DND-41 (cell line): ENCODE results near the gene PDIA6.

Experiments used
- EZH2 ChIP-seq: IDR thresholded peaks from 3 replicates; pipeline ENCODE4 v1.6.1; 2012; ENCODE audit warnings: borderline replicate concordance, low read depth, mild to moderate bottlenecking, moderate library complexity, low read length, inconsistent platforms; ENCODE audit not compliant: severe bottlenecking
- TF ChIP-seq, protein P1 (sequence below): IDR thresholded peaks from 2 replicates; pipeline ENCODE4 v1.5.1; 2012; ENCODE audit warnings: borderline replicate concordance, low read length, moderate library complexity, mild to moderate bottlenecking; ENCODE audit not compliant: poor library complexity, severe bottlenecking; ENCODE audit errors: extremely low read depth

DNA sequence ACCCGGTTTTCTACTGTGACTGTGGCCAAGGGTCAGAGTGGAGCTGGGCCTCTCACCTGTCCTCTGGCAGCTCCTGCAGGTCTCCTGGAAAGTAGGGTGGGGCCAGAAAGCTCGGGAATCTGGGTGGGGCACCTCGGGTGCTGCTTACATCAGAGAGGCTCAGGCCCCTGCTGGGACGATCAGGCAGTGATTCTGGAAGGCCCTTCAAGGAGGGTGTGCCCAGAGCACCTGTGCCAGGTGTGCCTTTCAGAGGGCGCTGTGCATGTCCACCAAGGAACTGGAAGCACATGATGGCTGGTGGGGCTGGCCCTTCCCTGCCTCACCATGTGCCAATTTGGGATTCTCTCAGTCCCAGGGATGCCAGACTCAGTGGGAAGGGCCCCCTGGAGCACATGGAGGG is 47.1 kb downstream of the PDIA6 start:
- TF ChIP-seq, protein P1, sequence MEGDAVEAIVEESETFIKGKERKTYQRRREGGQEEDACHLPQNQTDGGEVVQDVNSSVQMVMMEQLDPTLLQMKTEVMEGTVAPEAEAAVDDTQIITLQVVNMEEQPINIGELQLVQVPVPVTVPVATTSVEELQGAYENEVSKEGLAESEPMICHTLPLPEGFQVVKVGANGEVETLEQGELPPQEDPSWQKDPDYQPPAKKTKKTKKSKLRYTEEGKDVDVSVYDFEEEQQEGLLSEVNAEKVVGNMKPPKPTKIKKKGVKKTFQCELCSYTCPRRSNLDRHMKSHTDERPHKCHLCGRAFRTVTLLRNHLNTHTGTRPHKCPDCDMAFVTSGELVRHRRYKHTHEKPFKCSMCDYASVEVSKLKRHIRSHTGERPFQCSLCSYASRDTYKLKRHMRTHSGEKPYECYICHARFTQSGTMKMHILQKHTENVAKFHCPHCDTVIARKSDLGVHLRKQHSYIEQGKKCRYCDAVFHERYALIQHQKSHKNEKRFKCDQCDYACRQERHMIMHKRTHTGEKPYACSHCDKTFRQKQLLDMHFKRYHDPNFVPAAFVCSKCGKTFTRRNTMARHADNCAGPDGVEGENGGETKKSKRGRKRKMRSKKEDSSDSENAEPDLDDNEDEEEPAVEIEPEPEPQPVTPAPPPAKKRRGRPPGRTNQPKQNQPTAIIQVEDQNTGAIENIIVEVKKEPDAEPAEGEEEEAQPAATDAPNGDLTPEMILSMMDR = no peak
- no peak for TF ChIP-seq EZH2
